Panc1 (cell line): Measurements from ENCODE around the gene VAPB. TPM values are rescaled to one million over a fixed set of nuclear protein-coding genes. Genes with fewer than 3 reads are reported as not detected.

Experiments
- total RNA-seq: library from RNA; stranded (reverse); gene quantifications from one replicate; pipeline ENCODE4 v1.2.1, GENCODE V29; 2021; ENCODE audit not compliant: unreplicated experiment

Gene VAPB
- total RNA-seq, 1 experiment from 2014 or later, result 50.9 TPM

Other genes starting within 250 kb of the VAPB start
- not detected for gene ANKRD60, start 160.6 kb upstream of the VAPB start, total RNA-seq
- 21.1 TPM for gene RAB22A, start 79.5 kb upstream of the VAPB start, total RNA-seq
- 0.62 TPM for gene APCDD1L, start 126.2 kb downstream of the VAPB start, total RNA-seq